ENCODE data around the gene MAPK1. TPM values are rescaled to one million over a fixed set of nuclear protein-coding genes. Genes with fewer than 3 reads are reported as not detected.

Gene MAPK1
- total and polyA plus RNA-seq, 9 of the 15 experiments (the other 6 are each of a cell fraction or from before 2014, with no cell fraction given) = 46.3 to 575 (median 283) TPM

- TF ChIP-seq HMGN3 (IDR thresholded peaks at IDR 0.05; ENCODE audit: borderline replicate concordance, extremely low read depth, insufficient read length, low read depth, low read length) (no peak), EP400 (IDR thresholded peaks at IDR 0.05) (no peak), ZBTB49 (CRISPR knock-in tag; IDR thresholded peaks at IDR 0.05; ENCODE audit: borderline replicate concordance) (peak; percentile 90; the same call in 1 of the 2 replicates), ZBED1 (IDR thresholded peaks at IDR 0.05) (no peak), ZNF699 (CRISPR knock-in tag; IDR thresholded peaks at IDR 0.05; ENCODE audit: insufficient replicate concordance) (no peak), ZMIZ1 (IDR thresholded peaks at IDR 0.05; ENCODE audit: low read depth in 2 of 2, low read length in 2 of 2) (no peak), ETV6 (IDR thresholded peaks at IDR 0.05; ENCODE audit: borderline replicate concordance in 1 of 2, low read depth in 2 of 2, low read length in 1 of 2) (no peak), ETV6 (CRISPR knock-in tag; IDR thresholded peaks at IDR 0.05; ENCODE audit: borderline replicate concordance) (0 out of 2 replicates have a peak, but pooled peaks have one; percentile 77), ZNF12 (CRISPR knock-in tag; IDR thresholded peaks at IDR 0.05) (no peak), L3MBTL2 (IDR thresholded peaks at IDR 0.05) (no peak), HNRNPUL1 (IDR thresholded peaks at IDR 0.05; ENCODE audit: low read length) (no peak), KLF6 (CRISPR knock-in tag; IDR thresholded peaks at IDR 0.05; ENCODE audit: borderline replicate concordance) (no peak), UBTF (IDR thresholded peaks at IDR 0.05; ENCODE audit: borderline replicate concordance in 1 of 2, low read depth in 2 of 2, low read length in 2 of 2) (no peak), FOXK1 (CRISPR knock-in tag; IDR thresholded peaks at IDR 0.05; ENCODE audit: borderline replicate concordance) (peak; percentile 39; the same call in 1 of the 2 replicates), SMC3 (conservative IDR thresholded peaks at IDR 0.05; ENCODE audit: insufficient read depth, low read depth, low read length) (no peak)
Observed at GRCh38 chr22:21845558-21846453, 21.6 kb downstream of the MAPK1 start (continued).
